GM23248 (cell line): ENCODE measurements around the gene PARD3B. TPM values are rescaled to one million over a fixed set of nuclear protein-coding genes. Genes with fewer than 3 reads are reported as not detected.
A peak's percentile ranks its signal among the peaks of the same experiment; 100 is the strongest.

Source experiments
- DNase-seq: peaks from one replicate; pipeline ENCODE4 v3.0.0-alpha.2; 2015
- H2AFZ ChIP-seq: fragments of 200-600 bp; sonication (generic); 2 replicates; pipeline ENCODE4 v1.6.1; 2016; ENCODE audit warnings: antibody characterized with exemption
- H3F3A ChIP-seq: fragments of 200-600 bp; sonication (generic); 2 replicates; pipeline ENCODE4 v1.6.1; 2016; ENCODE audit warnings: mild to moderate bottlenecking, antibody characterized with exemption, mixed run types; ENCODE audit not compliant: insufficient read depth
- H3K27ac ChIP-seq: fragments of 200-600 bp; sonication (generic); 2 replicates; pipeline ENCODE4 v1.5.1; 2016; ENCODE audit warnings: mild to moderate bottlenecking
- H3K27me3 ChIP-seq: fragments of 200-600 bp; sonication (generic); replicated peaks from 2 replicates; pipeline ENCODE4 v1.6.1; 2016; ENCODE audit warnings: mild to moderate bottlenecking; ENCODE audit not compliant: insufficient read depth
- H3K36me3 ChIP-seq: fragments of 200-600 bp; sonication (generic); 2 replicates; pipeline ENCODE4 v1.6.1; 2016; ENCODE audit warnings: low read depth, mild to moderate bottlenecking
- H3K4me1 ChIP-seq: fragments of 200-600 bp; sonication (generic); 2 replicates; pipeline ENCODE4 v1.6.1; 2016; ENCODE audit warnings: mild to moderate bottlenecking; ENCODE audit not compliant: insufficient read depth
- H3K4me2 ChIP-seq: fragments of 200-600 bp; sonication (generic); one replicate; pipeline ENCODE4 v1.6.1; 2016; ENCODE audit warnings: mild to moderate bottlenecking; ENCODE audit not compliant: unreplicated experiment
- H3K4me3 ChIP-seq: fragments of 200-600 bp; sonication (generic); 2 replicates; pipeline ENCODE4 v1.5.1; 2016; ENCODE audit warnings: mild to moderate bottlenecking
- H3K79me2 ChIP-seq: fragments of 200-600 bp; sonication (generic); 2 replicates; pipeline ENCODE4 v1.6.1; 2016; ENCODE audit warnings: mild to moderate bottlenecking; ENCODE audit not compliant: insufficient read depth
- H3K9ac ChIP-seq: fragments of 200-600 bp; sonication (generic); 2 replicates; pipeline ENCODE4 v1.6.1; 2016; ENCODE audit warnings: mild to moderate bottlenecking
- H3K9me2 ChIP-seq: fragments of 200-600 bp; sonication (generic); 2 replicates; pipeline ENCODE4 v1.6.1; 2016; ENCODE audit warnings: mixed run types, mild to moderate bottlenecking, moderate library complexity; ENCODE audit not compliant: insufficient read depth
- H3K9me3 ChIP-seq: fragments of 200-600 bp; sonication (generic); one replicate; pipeline ENCODE4 v1.6.1; 2017; ENCODE audit warnings: low read depth
- H4K20me1 ChIP-seq: fragments of 200-600 bp; sonication (generic); 2 replicates; pipeline ENCODE4 v1.6.0; 2016; ENCODE audit not compliant: insufficient read depth
- EZH2 ChIP-seq: fragments of 200-600 bp; sonication (generic); IDR thresholded peaks from 2 replicates; pipeline ENCODE4 v1.6.1; 2018; ENCODE audit warnings: antibody characterized with exemption, mild to moderate bottlenecking; ENCODE audit not compliant: insufficient read depth, poor library complexity, severe bottlenecking
- EZH2phosphoT487 ChIP-seq: fragments of 200-600 bp; sonication (generic); IDR thresholded peaks from 2 replicates; pipeline ENCODE4 v1.6.1; 2018; ENCODE audit warnings: antibody characterized with exemption, moderate library complexity, mild to moderate bottlenecking, low read depth; ENCODE audit not compliant: insufficient read depth
- WGBS, 2 experiments: methylation state at CpG; one replicate each; pipeline ENCODE4 v1.1.6; 2015 to 2017; ENCODE audit warnings: low lambda C conversion rate in 2 of 2, low coverage in 1 of 2; ENCODE audit errors: missing lambda C conversion rate in 2 of 2; 5-methylcytosine and 5-hydroxymethylcytosine counted together
- in situ Hi-C: fragments of 300-500 bp; cut with MboI; formaldehyde crosslinking; loops from 2 replicates; pipeline ENCODE4 v1.15.0; 2020
- polyA plus RNA-seq: library from polyadenylated mRNA; unstranded; fragments of >200 nt; fragmentation: Nextera tagmentation; extraction: Ambion mirVana; gene quantifications from 2 replicates; pipeline ENCODE4 v1.2.1, GENCODE V29; 2016
- total RNA-seq: library from RNA; depleted of rRNA; stranded (reverse); fragments of >200 nt; shearing (Covaris generic); gene quantifications from 2 replicates; pipeline ENCODE4 v1.2.3, GENCODE V29; 2014

The PARD3B gene
- total and polyA plus RNA-seq, 2 experiments from 2014 or later = 2.5 to 6.9 TPM

DNA sequence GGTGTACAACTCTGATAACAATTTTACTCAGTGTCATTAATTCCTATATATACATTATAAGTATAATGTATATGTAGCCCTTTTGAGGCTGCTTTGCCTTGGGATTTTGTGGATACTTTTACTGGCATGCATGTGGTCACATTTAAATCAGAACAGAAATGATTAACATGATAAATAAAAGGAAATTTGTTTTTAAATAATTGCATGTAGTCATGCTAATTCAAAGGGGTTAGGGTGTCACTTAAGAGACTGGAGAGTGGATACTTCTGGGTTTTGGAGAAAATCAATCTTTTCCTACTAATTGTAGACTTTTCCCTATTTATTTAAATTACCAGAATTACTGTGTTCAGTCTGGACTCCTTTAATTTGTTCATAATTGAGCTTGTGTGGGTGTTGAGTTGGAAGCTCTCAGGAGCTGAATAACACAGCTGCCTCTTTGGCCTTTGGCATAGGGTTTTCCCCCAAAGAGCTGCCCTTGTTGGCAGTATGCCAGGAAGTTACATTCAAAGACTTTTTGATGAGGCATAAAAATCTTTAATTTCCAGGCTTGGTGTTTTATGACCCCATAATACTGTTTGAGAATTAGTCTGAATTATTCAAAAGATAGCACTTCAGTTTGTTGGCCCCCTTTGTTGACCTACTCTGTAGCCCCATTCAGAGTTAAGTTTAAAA lies 652.3 kb downstream of the PARD3B start:
- Histone ChIP-seq H3K79me2 (no peaks in the 10 kb centered on the region), H2AFZ (peak overlapping the region; percentile 46), H3K27ac (peak overlapping the region; percentile 25), H3K9me2 (no peaks in the 10 kb centered on the region), H4K20me1 (no peaks in the 10 kb centered on the region), H3K4me1 (peaks cover 19% of the 10 kb centered on the region), H3K27me3 (no peaks in the 10 kb centered on the region), H3K4me2 (peak overlapping the region; percentile 61), H3K9me3 (no peaks in the 10 kb centered on the region), H3K4me3 (peak overlapping the region; percentile 39), H3F3A (peaks cover 15% of the 10 kb centered on the region), H3K9ac (no peak overlapping the region), H3K36me3 (no peaks in the 10 kb centered on the region)
- in situ Hi-C loops = no loop called here
- TF ChIP-seq EZH2phosphoT487 (no peak), EZH2 (no peak)
- DNase-seq = peak; percentile 39

GRCh38 chr2:205198140-205198525 lies 652.9 kb downstream of the PARD3B start:
- Histone ChIP-seq H3K9ac (no peak overlapping the region), H3K36me3 (no peaks in the 10 kb centered on the region), H3K4me2 (peak overlapping the region; percentile 61), H3K27ac (peak overlapping the region; percentile 25), H3K4me3 (peak overlapping the region; percentile 39), H3K9me3 (no peaks in the 10 kb centered on the region), H3K4me1 (peaks cover 19% of the 10 kb centered on the region), H4K20me1 (no peaks in the 10 kb centered on the region), H3K27me3 (no peaks in the 10 kb centered on the region), H3K9me2 (no peaks in the 10 kb centered on the region), H3F3A (peaks cover 15% of the 10 kb centered on the region), H2AFZ (peak overlapping the region; percentile 46), H3K79me2 (no peaks in the 10 kb centered on the region)
- in situ Hi-C loops = no loop called here
- peak; percentile 86 for DNase-seq
- TF ChIP-seq EZH2 = no peak
- TF ChIP-seq EZH2phosphoT487 = no peak
- WGBS, 2 experiments = 4 to 10% methylated on average over 3 of the region's 3 CpGs

DNA sequence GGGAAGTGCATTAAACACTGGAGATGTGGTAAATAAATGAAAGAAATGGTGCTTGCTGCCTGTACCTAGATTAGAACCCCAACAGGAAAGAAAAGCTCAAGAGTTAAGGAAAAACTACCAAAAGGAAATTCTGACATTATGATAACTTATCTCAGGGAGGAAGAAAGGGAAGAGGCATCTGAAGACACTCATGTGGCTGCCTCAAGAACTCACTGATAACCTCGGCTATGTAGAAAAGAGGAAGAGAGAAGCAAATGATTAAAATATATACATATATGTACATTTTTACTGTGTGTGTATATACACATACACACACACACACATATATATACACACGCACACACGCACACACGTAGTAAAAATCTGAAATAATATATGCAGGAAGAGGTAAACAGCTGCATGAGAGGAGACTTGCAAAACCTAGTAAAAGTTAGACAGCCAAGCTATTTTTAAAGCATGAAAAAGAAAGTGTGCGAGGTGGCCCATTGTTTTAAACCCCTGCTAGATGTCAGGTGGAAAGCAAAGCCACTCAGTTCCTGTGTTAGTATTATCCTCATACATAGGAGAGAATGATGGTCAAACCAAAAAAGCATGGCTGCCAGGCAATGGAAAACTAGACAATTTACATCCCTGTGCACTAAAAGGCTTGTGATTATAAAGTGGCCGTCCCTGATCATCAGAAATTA lies 654.0 kb downstream of the PARD3B start:
- H3K27me3 ChIP-seq = no peaks in the 10 kb centered on the region
- in situ Hi-C loops = no loop called here
- WGBS, 2 experiments = 97 to 99% methylated on average over 6 of the region's 6 CpGs

GRCh38 chr2:205210494-205210893 lies 665.2 kb downstream of the PARD3B start:
- Histone ChIP-seq H4K20me1 (no peaks in the 10 kb centered on the region), H3K9me3 (no peaks in the 10 kb centered on the region), H3K4me1 (no peaks in the 10 kb centered on the region), H3F3A (no peaks in the 10 kb centered on the region), H3K27me3 (no peaks in the 10 kb centered on the region), H3K4me2 (no peak overlapping the region), H3K9ac (no peak overlapping the region), H3K79me2 (no peaks in the 10 kb centered on the region), H3K36me3 (no peaks in the 10 kb centered on the region), H3K9me2 (no peaks in the 10 kb centered on the region), H3K4me3 (no peak overlapping the region), H3K27ac (no peak overlapping the region), H2AFZ (no peak overlapping the region)
- WGBS, 2 experiments = 83 to 92% methylated on average over 2 of the region's 2 CpGs
- in situ Hi-C loops = no loop called here
- TF ChIP-seq EZH2 (no peak), EZH2phosphoT487 (no peak)
- DNase-seq = no peak

More for the DNA sequence above, 654.0 kb downstream of the PARD3B start:
- Histone ChIP-seq H4K20me1 (no peaks in the 10 kb centered on the region), H3K4me1 (peaks cover 19% of the 10 kb centered on the region), H3K4me2 (no peak overlapping the region), H3K9me2 (no peaks in the 10 kb centered on the region), H3F3A (peaks cover 15% of the 10 kb centered on the region), H3K9ac (no peak overlapping the region), H3K36me3 (no peaks in the 10 kb centered on the region), H2AFZ (no peak overlapping the region), H3K4me3 (no peak overlapping the region), H3K9me3 (no peaks in the 10 kb centered on the region), H3K27ac (no peak overlapping the region), H3K79me2 (no peaks in the 10 kb centered on the region)
- no peak for DNase-seq
- TF ChIP-seq EZH2 (no peak), EZH2phosphoT487 (no peak)
